ENCODE results near the gene DPP4. TPM values are rescaled to one million over a fixed set of nuclear protein-coding genes. Genes with fewer than 3 reads are reported as not detected.

DPP4 gene
- polyA plus RNA-seq, 3 donors = 0.46 TPM; not detected in 2

DNA sequence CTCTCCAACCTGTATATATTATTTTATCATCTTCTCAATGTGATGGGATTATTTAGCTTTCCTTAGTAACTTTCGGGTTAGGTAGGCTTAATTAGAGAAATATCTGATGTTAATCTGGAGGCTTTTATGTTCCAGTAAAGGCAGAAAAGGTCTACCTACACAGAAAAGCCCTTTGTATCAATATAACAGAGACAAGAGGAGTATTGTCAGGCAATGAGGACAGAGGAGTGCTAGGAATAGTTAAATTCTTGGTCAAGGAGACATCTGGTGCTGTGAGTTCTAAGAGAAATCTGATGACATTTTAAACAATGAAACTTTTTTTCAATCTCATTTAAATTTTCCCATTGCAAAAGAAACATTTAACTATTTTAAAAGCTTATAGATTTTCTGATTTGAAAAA lies 36.1 kb downstream of the DPP4 start:
- Mint-ChIP-seq H3K4me1 (no peaks in the 10 kb centered on the region), H3K4me3 (no peak overlapping the region), H3K36me3 (no peaks in the 10 kb centered on the region), H3K9me3 (peaks cover 0 to 3% (median 0%) of the 10 kb centered on the region in 7 donors), H3K27me3 (ENCODE audit: low read depth in 3 of 3) (peaks cover 0 to 2% (median 0%) of the 10 kb centered on the region in 3 donors), H3K27ac (no peak overlapping the region)
- no peaks in the 10 kb centered on the region for H3K4me1 ChIP-seq (ENCODE audit: control insufficient read depth in 1 of 2, insufficient read depth in 2 of 2, low read length in 2 of 2)
- no peaks in the 10 kb centered on the region for H3K9me3 ChIP-seq (replicated peaks in 1 of 2; ENCODE audit: control insufficient read depth in 1 of 2, insufficient read depth in 1 of 2, low read length in 2 of 2)
- no CpG with 5 or more reads among the region's 1 CpG for WGBS (ENCODE audit: insufficient coverage)
- H3K4me2 ChIP-seq (replicated peaks; ENCODE audit: extremely low read depth, low read length, poor library complexity, severe bottlenecking) = no peak overlapping the region
- intact Hi-C loops (cut with micrococcal nuclease) = no loop called here
- H3K36me3 ChIP-seq (replicated peaks in 1 of 2; ENCODE audit: control insufficient read depth in 1 of 2, insufficient read depth in 2 of 2, low read length in 2 of 2) = no peaks in the 10 kb centered on the region
- no peaks in the 10 kb centered on the region for H3K27me3 ChIP-seq (ENCODE audit: control insufficient read depth in 2 of 2, insufficient read depth in 2 of 2, low read length in 2 of 2)
- no peak for TF ChIP-seq CTCF (IDR thresholded peaks at IDR 0.05)
- no peak overlapping the region for H3K9ac ChIP-seq (ENCODE audit: insufficient read depth, low read length, poor library complexity, severe bottlenecking)
- no peak for DNase-seq
- no peaks in the 10 kb centered on the region for H4K20me1 ChIP-seq (ENCODE audit: insufficient read depth, low read length)
- H2AFZ ChIP-seq (ENCODE audit: insufficient read depth, low read depth, low read length, poor library complexity, severe bottlenecking) = no peak overlapping the region
- H3K4me3 ChIP-seq (replicated peaks in 1 of 3; ENCODE audit: low read depth in 2 of 3, low read length in 3 of 3) = no peak overlapping the region
- H3K27ac ChIP-seq (ENCODE audit: low read depth in 1 of 2, low read length in 2 of 2) = no peak overlapping the region
- no peaks in the 10 kb centered on the region for H3K79me2 ChIP-seq (ENCODE audit: insufficient read depth, low read length)

- DNase-seq = no peak
- no CpG with 5 or more reads among the region's 3 CpGs for WGBS (ENCODE audit: insufficient coverage)
- H3K27ac ChIP-seq (ENCODE audit: low read depth in 1 of 2, low read length in 2 of 2) = no peak overlapping the region
- H2AFZ ChIP-seq (ENCODE audit: insufficient read depth, low read depth, low read length, poor library complexity, severe bottlenecking) = no peak overlapping the region
- intact Hi-C loops (cut with micrococcal nuclease) = no loop called here
- H3K4me3 ChIP-seq (replicated peaks in 1 of 3; ENCODE audit: low read depth in 2 of 3, low read length in 3 of 3) = no peak overlapping the region
- Mint-ChIP-seq H3K36me3 (no peaks in the 10 kb centered on the region), H3K27ac (no peak overlapping the region), H3K4me3 (no peak overlapping the region), H3K4me1 (no peaks in the 10 kb centered on the region), H3K27me3 (ENCODE audit: low read depth in 3 of 3) (peaks cover 0 to 2% (median 0%) of the 10 kb centered on the region in 3 donors), H3K9me3 (peaks cover 0 to 6% (median 0%) of the 10 kb centered on the region in 7 donors)
- H3K9ac ChIP-seq (ENCODE audit: insufficient read depth, low read length, poor library complexity, severe bottlenecking) = no peak overlapping the region
- H3K36me3 ChIP-seq (replicated peaks in 1 of 2; ENCODE audit: control insufficient read depth in 1 of 2, insufficient read depth in 2 of 2, low read length in 2 of 2) = no peaks in the 10 kb centered on the region
- H4K20me1 ChIP-seq (ENCODE audit: insufficient read depth, low read length) = no peaks in the 10 kb centered on the region
- no peak overlapping the region for H3K4me2 ChIP-seq (replicated peaks; ENCODE audit: extremely low read depth, low read length, poor library complexity, severe bottlenecking)
- H3K4me1 ChIP-seq (ENCODE audit: control insufficient read depth in 1 of 2, insufficient read depth in 2 of 2, low read length in 2 of 2) = no peaks in the 10 kb centered on the region
- TF ChIP-seq CTCF (IDR thresholded peaks at IDR 0.05) = no peak
- H3K9me3 ChIP-seq (replicated peaks in 1 of 2; ENCODE audit: control insufficient read depth in 1 of 2, insufficient read depth in 1 of 2, low read length in 2 of 2) = no peaks in the 10 kb centered on the region
- H3K79me2 ChIP-seq (ENCODE audit: insufficient read depth, low read length) = no peaks in the 10 kb centered on the region
- H3K27me3 ChIP-seq (ENCODE audit: control insufficient read depth in 2 of 2, insufficient read depth in 2 of 2, low read length in 2 of 2) = no peaks in the 10 kb centered on the region
Observed at GRCh38 chr2:162037028-162037795, 36.8 kb downstream of the DPP4 start.

All from CD14-positive monocyte (primary cell).